ENCODE results near the gene C5AR1.
"Not testable (repeated sequence)": the region's sequence is repeated elsewhere in the genome, so short reads cannot be mapped to it uniquely, and the experiment has no call there.

Gene C5AR1

GRCh38 chr19:47309608-47310007 lies at the start of gene C5AR1:
C5AR1 (plus strand) TSS chr19:47309861; CDS start chr19:47309896, 35 bp downstream.
- in situ Hi-C loops (cut with HindIII; ENCODE audit: low sequenced_read_pairs): loop anchor here (10.0 kb wide), 1 partner anchor 45 kb away; no protein-coding TSS in a partner anchor

- in situ Hi-C loops (cut with HindIII; ENCODE audit: low sequenced_read_pairs): no loop called here
Observed at GRCh38 chr19:47260476-47260875, 49.2 kb upstream of the C5AR1 start.

GRCh38 chr19:47261946-47262793 lies 47.5 kb upstream of the C5AR1 start:
- in situ Hi-C loops (cut with HindIII; ENCODE audit: low sequenced_read_pairs): not testable (repeated sequence)

DNA sequence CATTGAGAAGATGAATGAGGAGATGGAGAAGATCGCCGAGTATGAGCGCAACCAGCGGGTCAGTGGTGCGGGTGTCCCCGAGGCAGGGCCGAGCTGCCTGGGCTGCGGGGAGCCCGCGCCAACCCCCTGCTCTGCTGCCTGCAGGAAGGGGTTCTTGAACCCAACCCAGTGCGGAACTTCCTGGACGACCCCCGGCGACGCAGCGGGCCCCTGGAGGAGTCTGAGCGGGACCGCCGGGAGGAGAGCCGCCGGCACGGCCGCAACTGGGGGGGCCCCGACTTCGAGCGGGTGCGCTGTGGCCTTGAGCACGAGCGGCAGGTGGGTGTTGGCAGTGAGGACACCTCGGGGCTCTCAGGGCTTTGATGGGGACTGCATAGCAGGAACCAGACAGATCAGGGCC lies 45.0 kb upstream of the C5AR1 start:
- in situ Hi-C loops (cut with HindIII; ENCODE audit: low sequenced_read_pairs): no loop called here

DNA sequence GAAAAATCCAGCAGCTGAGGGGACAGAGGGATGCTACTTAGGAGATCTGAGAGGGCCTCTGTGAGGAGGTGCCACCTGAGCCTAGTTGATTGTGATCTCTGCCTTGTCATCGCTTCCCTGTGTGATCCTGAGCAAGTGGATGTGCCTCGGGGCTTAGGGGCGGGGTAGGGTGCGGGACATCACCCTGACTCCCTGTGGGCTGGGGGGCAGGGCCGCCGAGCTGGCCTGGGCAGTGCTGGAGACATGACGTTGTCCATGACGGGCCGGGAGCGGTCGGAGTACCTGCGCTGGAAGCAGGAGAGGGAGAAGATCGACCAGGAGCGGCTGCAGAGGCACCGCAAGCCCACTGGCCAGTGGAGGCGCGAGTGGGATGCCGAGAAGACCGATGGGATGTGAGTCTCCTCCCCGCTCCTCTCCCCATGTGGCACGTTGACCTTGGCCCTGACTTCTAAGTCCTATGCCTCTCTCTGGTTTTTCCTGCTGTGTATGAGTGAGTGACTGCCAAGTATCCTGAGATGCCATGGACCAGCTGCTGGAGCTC lies 43.2 kb upstream of the C5AR1 start:
- in situ Hi-C loops (cut with HindIII; ENCODE audit: low sequenced_read_pairs): no loop called here

DNA sequence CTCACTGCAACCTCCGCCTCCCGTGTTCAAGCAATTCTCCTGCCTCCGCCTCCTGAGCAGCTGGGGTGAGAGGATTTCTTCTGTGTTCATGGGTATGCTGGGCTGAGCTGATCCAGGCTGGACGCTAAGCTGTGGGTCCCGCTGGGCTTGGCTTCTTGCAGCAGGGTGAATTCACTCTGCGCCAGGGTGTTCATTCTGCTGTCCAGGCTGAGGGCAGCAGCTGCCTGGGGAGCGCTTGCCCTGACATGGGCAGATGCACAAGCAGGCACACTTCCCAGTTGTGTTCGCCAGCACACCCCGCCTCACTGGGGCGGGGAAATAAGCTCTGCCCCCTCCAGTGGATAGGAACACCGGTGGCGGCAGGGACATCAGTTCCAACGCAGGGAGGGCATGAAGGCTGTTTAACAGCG lies 42.3 kb upstream of the C5AR1 start:
- in situ Hi-C loops (cut with HindIII; ENCODE audit: low sequenced_read_pairs): no loop called here

GRCh38 chr19:47268028-47268427 lies 41.6 kb upstream of the C5AR1 start:
- in situ Hi-C loops (cut with HindIII; ENCODE audit: low sequenced_read_pairs): no loop called here

GRCh38 chr19:47269596-47269995 lies 40.1 kb upstream of the C5AR1 start:
- in situ Hi-C loops (cut with HindIII; ENCODE audit: low sequenced_read_pairs): no loop called here

GRCh38 chr19:47270408-47270807 lies 39.3 kb upstream of the C5AR1 start:
- in situ Hi-C loops (cut with HindIII; ENCODE audit: low sequenced_read_pairs): loop anchor here (10.0 kb wide), 1 partner anchor 394 kb away; no protein-coding TSS in a partner anchor

- in situ Hi-C loops (cut with HindIII; ENCODE audit: low sequenced_read_pairs): loop anchor here (10.0 kb wide), 1 partner anchor 393 kb away; no protein-coding TSS in a partner anchor
Observed at GRCh38 chr19:47271949-47272348, 37.7 kb upstream of the C5AR1 start.

GRCh38 chr19:47272448-47273312 lies 37.0 kb upstream of the C5AR1 start:
- in situ Hi-C loops (cut with HindIII; ENCODE audit: low sequenced_read_pairs): loop anchor here (10.0 kb wide), 1 partner anchor 392 kb away; no protein-coding TSS in a partner anchor

DNA sequence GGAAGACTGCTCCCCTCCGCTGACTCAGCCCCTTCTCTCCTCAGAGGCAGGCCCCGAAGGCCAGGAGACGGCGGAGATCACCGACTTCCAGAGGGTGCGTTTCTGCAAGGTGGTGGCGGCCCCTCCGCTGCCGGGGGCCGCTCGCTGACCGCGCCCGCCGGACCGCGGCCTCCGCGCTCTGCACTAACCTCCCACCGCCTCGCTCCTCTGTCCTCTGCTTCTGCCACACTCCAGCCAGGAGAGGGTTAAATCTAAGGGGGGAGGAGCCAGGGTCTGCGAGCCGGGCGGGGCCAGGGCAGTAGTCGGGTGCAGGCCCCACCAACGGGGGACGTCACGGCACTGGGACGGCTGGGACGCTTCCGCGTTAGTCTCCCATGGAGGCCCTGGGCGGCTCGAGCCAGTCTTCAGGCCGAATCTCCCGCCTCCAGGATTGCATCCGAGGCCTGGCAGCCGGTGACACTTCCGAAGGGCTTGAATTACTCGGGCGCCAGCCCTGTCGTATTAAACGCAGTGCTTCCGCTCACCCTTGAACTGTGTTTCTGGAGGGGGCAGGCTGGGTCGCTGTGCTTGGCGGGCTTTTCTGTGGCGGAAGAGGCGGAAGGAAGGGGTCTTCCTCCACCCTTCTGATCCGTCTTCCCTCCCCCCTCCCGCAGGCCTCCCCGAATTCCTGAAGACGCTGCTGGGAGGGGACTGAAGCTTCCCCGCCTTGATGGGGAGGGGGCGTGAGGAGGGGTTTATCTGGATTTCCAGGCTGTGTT lies 36.2 kb upstream of the C5AR1 start:
- in situ Hi-C loops (cut with HindIII; ENCODE audit: low sequenced_read_pairs): loop anchor here (10.0 kb wide), 1 partner anchor 391 kb away; no protein-coding TSS in a partner anchor

- in situ Hi-C loops (cut with HindIII; ENCODE audit: low sequenced_read_pairs): loop anchor here (10.0 kb wide), 1 partner anchor 391 kb away; no protein-coding TSS in a partner anchor
Observed at GRCh38 chr19:47274071-47274890, 35.4 kb upstream of the C5AR1 start, which contains the start of gene INAFM1. INAFM1 (plus strand) TSS chr19:47274885; CDS start chr19:47274920, 35 bp downstream.

DNA sequence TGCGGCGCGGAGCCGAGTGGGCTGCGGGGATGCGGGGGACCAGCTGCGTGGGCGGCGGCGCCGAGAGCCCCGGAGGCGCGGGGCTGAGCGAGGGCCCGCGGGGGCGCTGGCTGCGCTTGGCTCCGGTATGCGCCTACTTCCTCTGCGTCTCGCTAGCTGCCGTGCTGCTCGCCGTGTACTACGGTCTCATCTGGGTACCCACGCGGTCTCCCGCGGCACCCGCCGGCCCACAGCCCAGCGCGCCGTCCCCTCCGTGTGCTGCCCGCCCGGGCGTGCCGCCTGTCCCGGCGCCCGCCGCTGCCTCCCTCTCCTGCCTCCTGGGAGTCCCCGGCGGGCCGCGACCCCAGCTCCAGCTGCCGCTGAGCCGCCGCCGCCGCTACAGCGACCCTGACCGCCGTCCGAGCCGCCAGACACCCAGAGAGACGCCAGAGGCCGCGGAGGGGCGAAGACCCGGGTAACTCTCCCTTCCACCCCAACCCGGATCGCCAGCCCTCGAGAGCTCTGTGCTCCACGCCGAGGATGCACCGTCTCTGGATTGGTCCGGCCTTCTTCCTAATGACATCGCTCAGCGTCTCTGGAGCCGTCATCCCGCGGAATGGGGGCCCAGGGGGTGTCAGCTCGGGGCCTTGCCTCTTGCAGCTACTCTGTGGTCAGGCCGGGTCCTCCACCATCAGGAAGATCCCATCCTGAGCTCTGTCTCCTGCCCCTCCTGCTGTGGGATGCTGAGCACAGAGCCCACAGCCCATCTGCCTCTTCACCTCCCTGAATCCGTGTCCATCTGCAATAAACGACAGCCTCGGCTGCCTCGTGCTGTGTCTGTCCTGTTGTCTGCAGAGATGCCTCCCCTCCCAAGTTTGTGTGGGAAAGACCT lies 34.5 kb upstream of the C5AR1 start:
- in situ Hi-C loops (cut with HindIII; ENCODE audit: low sequenced_read_pairs): loop anchor here (10.0 kb wide), 1 partner anchor 390 kb away; no protein-coding TSS in a partner anchor

- in situ Hi-C loops (cut with HindIII; ENCODE audit: low sequenced_read_pairs): loop anchor here (10.0 kb wide), 1 partner anchor 389 kb away; no protein-coding TSS in a partner anchor
Observed at GRCh38 chr19:47275791-47276461, 33.7 kb upstream of the C5AR1 start.

- in situ Hi-C loops (cut with HindIII; ENCODE audit: low sequenced_read_pairs): loop anchor here (10.0 kb wide), 1 partner anchor 388 kb away; no protein-coding TSS in a partner anchor
Observed at GRCh38 chr19:47276513-47276912, 33.1 kb upstream of the C5AR1 start.

DNA sequence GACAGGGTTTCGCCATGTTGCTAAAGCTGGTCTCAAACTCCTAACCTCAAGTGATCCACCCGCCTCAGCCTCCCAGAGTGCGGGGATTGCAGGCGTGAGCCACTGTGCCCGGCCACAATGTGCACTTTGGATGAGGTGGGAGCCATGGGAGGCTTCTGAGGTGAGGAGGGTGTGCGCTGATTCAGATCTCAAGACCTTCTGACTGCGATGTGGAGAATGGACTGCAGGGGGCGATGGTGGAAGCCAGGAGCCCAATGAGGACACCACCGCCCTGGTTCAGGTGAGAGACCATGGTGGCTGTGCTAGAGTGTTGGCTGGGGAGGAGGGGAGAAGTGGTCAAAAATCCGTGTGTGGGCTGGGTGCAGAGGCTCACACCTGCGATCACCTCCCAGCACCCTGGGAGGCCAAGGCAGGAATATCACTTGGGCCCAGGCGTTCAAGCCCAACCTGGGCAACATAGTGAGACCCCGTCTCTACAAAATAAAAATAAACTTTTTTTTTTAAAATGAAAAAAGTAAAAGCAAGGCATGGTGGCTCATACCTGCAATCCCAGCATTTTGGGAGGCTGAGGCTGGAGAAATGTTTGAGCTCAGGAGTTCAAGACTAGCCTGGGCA lies 29.4 kb upstream of the C5AR1 start:
- in situ Hi-C loops (cut with HindIII; ENCODE audit: low sequenced_read_pairs): no loop called here

Data from endothelial cell of hepatic sinusoid (primary cell).